Raji (cell line): ENCODE data around the gene SGTB.

ENCODE experiments used
- POLR2A ChIP-seq: IDR thresholded peaks from 2 replicates; pipeline ENCODE4 v1.6.1; 2011; ENCODE audit warnings: low read depth, low read length, control low read depth; ENCODE audit not compliant: insufficient read depth

SGTB gene, protein sequence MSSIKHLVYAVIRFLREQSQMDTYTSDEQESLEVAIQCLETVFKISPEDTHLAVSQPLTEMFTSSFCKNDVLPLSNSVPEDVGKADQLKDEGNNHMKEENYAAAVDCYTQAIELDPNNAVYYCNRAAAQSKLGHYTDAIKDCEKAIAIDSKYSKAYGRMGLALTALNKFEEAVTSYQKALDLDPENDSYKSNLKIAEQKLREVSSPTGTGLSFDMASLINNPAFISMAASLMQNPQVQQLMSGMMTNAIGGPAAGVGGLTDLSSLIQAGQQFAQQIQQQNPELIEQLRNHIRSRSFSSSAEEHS

GRCh38 chr5:65721720-65722574 lies at the start of gene SGTB, which contains the start of gene NLN:
SGTB (minus strand) TSS chr5:65722109; CDS start chr5:65720807, 1,302 bp downstream.
NLN (plus strand) TSS chr5:65722205; CDS start chr5:65722374, 169 bp downstream.
- peak; percentile 84 for TF ChIP-seq POLR2A

- no peak for TF ChIP-seq POLR2A
These were observed 49.4 kb upstream of the SGTB start for GRCh38 chr5:65771266-65771665.

- TF ChIP-seq POLR2A: no peak
These were observed 47.6 kb upstream of the SGTB start for GRCh38 chr5:65769539-65769938.

DNA sequence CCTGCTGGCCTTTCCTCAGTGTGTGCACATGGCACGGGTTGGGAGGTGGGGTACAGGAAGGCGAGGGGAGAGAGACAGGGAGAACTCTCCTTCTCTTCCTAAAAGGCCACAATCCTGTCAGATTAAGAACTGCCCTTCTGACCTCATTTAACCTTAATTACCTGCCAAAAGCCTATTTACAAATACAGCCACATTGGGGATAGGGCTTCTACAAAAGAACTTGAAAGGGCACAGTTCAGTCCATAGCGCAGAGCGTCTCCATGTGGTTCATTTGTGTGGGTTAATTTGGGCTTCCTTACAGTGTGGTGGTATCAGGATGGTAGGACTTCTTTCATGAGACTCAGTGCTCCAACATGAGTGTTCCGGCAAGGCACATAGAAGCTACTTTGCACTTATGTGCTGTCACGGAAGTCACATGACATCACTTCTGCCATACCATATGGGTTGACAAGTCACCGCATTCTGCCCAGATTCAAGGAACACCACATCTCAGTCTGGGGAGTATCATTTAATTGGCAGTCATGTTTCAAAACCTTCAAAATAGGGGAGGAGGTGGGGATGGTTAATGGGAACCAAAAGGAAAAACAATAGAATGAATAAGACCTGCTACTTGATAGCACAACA lies 46.9 kb upstream of the SGTB start:
- TF ChIP-seq POLR2A: no peak

DNA sequence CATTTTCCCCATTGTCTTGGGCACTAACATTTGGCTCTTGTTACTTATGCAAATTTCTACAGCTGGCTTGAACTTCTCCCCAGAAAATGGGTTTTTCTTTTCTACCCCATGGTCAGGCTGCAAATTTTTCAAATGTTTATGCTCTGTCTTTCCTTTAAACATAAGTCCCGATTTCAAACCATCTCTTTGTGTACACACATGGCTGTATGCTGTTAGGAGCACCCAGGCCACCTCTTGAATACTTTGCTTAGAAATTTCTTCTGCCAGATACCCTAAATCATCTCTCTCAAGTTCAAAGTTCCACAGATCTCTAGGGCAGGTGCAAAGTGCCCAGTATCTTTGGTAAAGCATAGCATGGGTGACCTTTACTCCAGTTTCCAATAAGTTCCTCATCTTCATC lies 45.7 kb upstream of the SGTB start:
- TF ChIP-seq POLR2A: no peak

- no peak for TF ChIP-seq POLR2A
These were observed 44.9 kb upstream of the SGTB start for GRCh38 chr5:65766781-65767180.

DNA sequence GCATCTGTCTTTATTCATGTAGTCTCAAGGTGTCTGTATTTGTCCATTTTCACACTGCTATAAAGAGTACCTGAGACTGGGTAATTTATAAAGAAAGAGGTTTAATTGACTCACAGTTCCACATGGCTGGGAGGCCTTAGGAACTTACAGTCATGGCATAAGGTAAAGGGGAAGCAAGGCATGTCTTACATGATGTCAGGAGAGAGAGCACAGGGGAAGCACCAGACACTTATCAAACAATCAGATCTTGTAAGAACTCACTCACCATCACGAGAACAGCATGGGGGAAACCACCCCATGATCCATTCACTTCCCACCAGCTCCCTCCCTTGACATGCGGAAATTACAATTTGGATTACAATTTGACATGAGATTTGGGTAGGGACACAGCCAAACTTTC lies 44.3 kb upstream of the SGTB start:
- TF ChIP-seq POLR2A: no peak

DNA sequence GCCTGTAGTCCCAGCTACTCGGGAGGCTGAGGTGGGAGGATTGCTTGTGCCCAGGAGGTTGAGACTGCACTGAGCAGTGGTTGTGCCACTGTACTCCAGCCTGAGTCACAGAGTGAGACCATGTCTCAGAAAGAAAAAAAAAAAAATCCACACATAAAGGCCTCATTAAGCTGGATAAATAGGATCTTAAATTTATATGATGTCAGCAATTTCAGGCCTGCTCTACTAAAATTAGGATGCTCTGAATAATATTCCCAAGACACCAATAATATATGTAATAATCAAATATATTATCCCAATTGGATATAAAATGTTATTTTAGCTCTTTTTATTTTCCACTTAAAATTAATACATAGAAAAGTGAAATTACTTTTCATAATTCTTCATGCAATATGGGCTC lies 43.7 kb upstream of the SGTB start:
- TF ChIP-seq POLR2A: no peak

- no peak for TF ChIP-seq POLR2A
These were observed 40.3 kb upstream of the SGTB start for GRCh38 chr5:65762234-65762633.

DNA sequence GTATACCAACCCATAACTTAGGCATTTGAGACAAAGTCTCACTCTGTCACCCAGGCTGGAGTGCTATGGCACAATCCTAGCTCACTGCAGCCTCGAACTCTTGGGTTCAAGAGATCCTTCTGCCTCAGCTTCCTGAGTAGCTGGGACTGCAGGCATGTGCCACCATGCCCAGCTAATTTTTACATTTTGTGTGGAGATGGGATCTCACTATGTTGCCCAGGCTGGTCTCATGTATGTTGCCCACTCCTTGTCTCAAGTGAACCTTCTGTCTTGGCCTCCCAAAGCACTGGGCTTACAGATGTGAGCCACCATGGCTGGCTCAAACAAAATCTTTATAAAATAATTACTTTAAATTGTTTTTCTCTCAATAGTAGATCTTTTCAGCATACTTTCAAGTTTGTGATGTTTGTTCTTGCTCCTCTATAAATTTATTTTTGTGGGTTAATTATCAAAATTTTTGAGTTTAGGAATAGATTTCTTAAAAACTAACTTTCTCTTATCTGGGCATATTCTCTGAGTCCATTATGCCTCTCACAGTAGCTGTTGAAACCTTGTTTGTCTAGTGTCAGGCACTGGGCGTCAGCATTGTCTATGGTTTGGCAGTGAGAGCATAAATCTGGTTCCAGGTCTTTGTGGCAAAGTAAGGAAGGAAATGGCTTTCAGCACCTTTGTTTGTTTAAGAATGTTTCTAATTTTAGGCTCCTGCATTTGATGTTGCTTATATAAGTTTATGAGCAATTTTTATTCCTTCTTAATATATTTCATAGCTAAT lies 38.8 kb upstream of the SGTB start:
- TF ChIP-seq POLR2A: no peak

- TF ChIP-seq POLR2A: no peak
These were observed 36.7 kb upstream of the SGTB start for GRCh38 chr5:65758546-65759144.

GRCh38 chr5:65753189-65753588 lies 31.3 kb upstream of the SGTB start:
- no peak for TF ChIP-seq POLR2A

DNA sequence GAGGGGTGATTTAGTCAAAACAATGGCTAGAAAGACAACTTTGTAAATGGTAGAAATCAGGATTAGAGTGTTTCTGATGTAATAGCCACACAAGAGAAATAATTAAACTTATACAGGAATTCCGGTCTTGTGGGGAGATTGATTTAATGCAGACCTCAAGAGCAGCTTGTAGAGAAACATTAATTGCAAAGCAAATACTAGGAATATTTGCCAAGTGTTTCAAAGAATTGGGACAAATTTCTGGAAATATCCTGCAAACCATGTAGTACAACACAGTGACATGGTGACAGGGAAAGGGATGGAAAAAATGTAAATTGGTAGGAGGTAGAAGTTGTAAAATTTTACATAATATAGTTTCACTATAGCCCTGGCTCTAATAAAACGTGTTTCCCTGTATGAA lies 29.0 kb upstream of the SGTB start:
- TF ChIP-seq POLR2A: no peak

DNA sequence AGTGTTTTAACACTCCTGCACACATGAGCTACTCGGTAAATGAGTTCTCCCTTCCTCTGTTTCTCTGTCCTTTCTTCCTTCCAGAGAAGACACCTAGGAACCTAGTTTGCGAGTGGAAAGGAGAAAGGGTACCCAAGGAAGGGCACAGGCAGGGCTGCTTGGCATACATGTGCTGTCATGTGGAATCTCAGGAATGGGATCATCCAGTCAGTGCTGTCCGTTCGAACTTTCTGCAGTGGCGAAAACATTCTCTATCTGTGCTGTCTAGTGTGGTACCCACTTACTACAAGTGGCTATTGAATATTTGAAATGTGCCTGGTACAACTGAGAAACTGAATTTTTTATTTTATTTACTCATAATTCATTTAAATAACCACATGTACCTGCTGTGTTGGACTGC lies 28.0 kb upstream of the SGTB start:
- no peak for TF ChIP-seq POLR2A
